HepG2 (cell line): ENCODE data around the gene GOLGA6L6. TPM values are rescaled to one million over a fixed set of nuclear protein-coding genes. Genes with fewer than 3 reads are reported as not detected.
"Not testable (repeated sequence)": the region's sequence is repeated elsewhere in the genome, so short reads cannot be mapped to it uniquely, and the experiment has no call there.

Experiments
- ATAC-seq: fragments of 200-7000 bp; cut with Tn5 transposase; 3 replicates; pipeline ENCODE4 v1.9.1; 2020; ENCODE audit warnings: mild to moderate bottlenecking, moderate library complexity
- Bru-seq: library from RNA; stranded (reverse); fragments of 400-500 nt; gene quantifications from one replicate; lab custom pipeline; 2021; lab: Mats Ljungman, UMichigan
- BruChase-seq, 2 experiments: library from RNA; stranded (reverse); fragments of 400-500 nt; gene quantifications; one replicate each; lab custom pipeline; 2021; lab: Mats Ljungman, UMichigan
- BruUV-seq: library from RNA; stranded (reverse); fragments of 400-500 nt; replicated peaks from 2 replicates; lab custom pipeline; 2021; lab: Mats Ljungman, UMichigan
- CTCF ChIA-PET: fragments of 300-600 bp; formaldehyde crosslinking; extraction: SDS; loops from one replicate; lab custom pipeline; 2021; ENCODE audit warnings: low total read pairs, inconsistent platforms, low intra/inter-chr PET ratio; lab: Yijun Ruan, JAX
- POLR2A ChIA-PET: fragments of 350-600 bp; sonication (Branson Sonifier 250); formaldehyde crosslinking; loops from one replicate; lab custom pipeline; 2020; ENCODE audit warnings: antibody characterized with exemption, inconsistent platforms; lab: Yijun Ruan, JAX
- DNase-seq: peaks from one replicate; pipeline ENCODE4 v3.0.0-alpha.2; 2015; ENCODE audit warnings: low spot score
- FAIRE-seq: peaks from 3 replicates; lab custom pipeline; 2011; peaks lifted over from hg19 to GRCh38; lab: Jason Lieb, UNC
- H2AFZ ChIP-seq: one replicate; pipeline ENCODE4 v1.6.1; 2011; ENCODE audit warnings: low read length, inconsistent platforms
- H3K27ac ChIP-seq: fragments of 300-600 bp; 3 replicates; pipeline ENCODE4 v1.8.0; 2011; ENCODE audit warnings: mixed run types, mild to moderate bottlenecking, mixed read lengths, low read length, inconsistent platforms; ENCODE audit not compliant: insufficient read depth; ENCODE audit errors: extremely low read length
- H3K27me3 ChIP-seq, 2 experiments: fragments of 200-600 bp in 1 of 2; 2 replicates in 1 of 2; 3 replicates in 1 of 2; pipeline versions ENCODE4 v1.6.0 to v1.8.0; 2011; ENCODE audit warnings: low read length in 2 of 2, mild to moderate bottlenecking in 2 of 2, moderate library complexity in 2 of 2, inconsistent platforms in 1 of 2; ENCODE audit not compliant: insufficient read depth in 2 of 2, control insufficient read depth in 1 of 2
- H3K36me3 ChIP-seq, 2 experiments: fragments of 200-600 bp in 1 of 2; replicated peaks in 1 of 2; 2 replicates in 1 of 2; 3 replicates in 1 of 2; pipeline versions ENCODE4 v1.5.1 to v1.8.0; 2011; ENCODE audit warnings: low read length in 2 of 2, inconsistent platforms in 1 of 2; ENCODE audit not compliant: insufficient read depth in 2 of 2, control insufficient read depth in 1 of 2
- H3K4me1 ChIP-seq: 2 replicates; pipeline ENCODE4 v1.5.1; 2012; ENCODE audit warnings: low read length, inconsistent platforms; ENCODE audit not compliant: insufficient read depth
- H3K4me2 ChIP-seq: 2 replicates; pipeline ENCODE4 v1.6.0; 2011; ENCODE audit warnings: low read depth, low read length, inconsistent platforms
- H3K4me3 ChIP-seq, 3 experiments: fragments of 200-600 bp in 1 of 3; sonication (generic), shearing (Covaris generic) in 1 of 3; replicated peaks in 1 of 3; 2 replicates each; pipeline ENCODE4 v1.5.1; 2011 to 2016; ENCODE audit warnings: low read length in 3 of 3, inconsistent platforms in 2 of 3, low read depth in 2 of 3, mild to moderate bottlenecking in 2 of 3, control low read depth in 1 of 3, mixed read lengths in 1 of 3; ENCODE audit not compliant: insufficient read depth in 1 of 3
- H3K79me2 ChIP-seq: one replicate; pipeline ENCODE4 v1.6.1; 2011; ENCODE audit warnings: low read length, inconsistent platforms; ENCODE audit not compliant: insufficient read depth
- H3K9ac ChIP-seq: 2 replicates; pipeline ENCODE4 v1.6.0; 2011; ENCODE audit warnings: mild to moderate bottlenecking, low read depth, low read length, inconsistent platforms; ENCODE audit not compliant: insufficient read depth
- H3K9me3 ChIP-seq: 2 replicates; pipeline ENCODE4 v1.5.1; 2012; ENCODE audit warnings: mild to moderate bottlenecking, low read length
- H4K20me1 ChIP-seq: 2 replicates; pipeline ENCODE4 v1.6.0; 2011; ENCODE audit warnings: inconsistent platforms, mild to moderate bottlenecking, low read length, moderate library complexity; ENCODE audit not compliant: insufficient read depth
- WGBS: methylation state at CpG from one replicate; pipeline ENCODE4 v1.1.6; 2017; ENCODE audit warnings: low lambda C conversion rate; 5-methylcytosine and 5-hydroxymethylcytosine counted together
- in situ Hi-C: cut with HindIII; loops from 2 replicates; pipeline ENCODE4 v1.10.0; 2017; ENCODE audit warnings: low pct_unique_long_range_greater_than_20kb; ENCODE audit not compliant: extremely low pct_ligation_motif_present
- intact Hi-C: fragments of 100-400 bp; cut with micrococcal nuclease; formaldehyde crosslinking; loops from one replicate; pipeline ENCODE4 v1.10.0; 2022; ENCODE audit not compliant: unreplicated experiment
- long read RNA-seq, 2 experiments: library from RNA in 1 of 2; library from polyadenylated mRNA in 1 of 2; stranded (forward) in 1 of 2; unstranded in 1 of 2; transcript quantifications; one replicate each; pipeline ENCODE4 v2.0.0, GENCODE V29; 2019 to 2022
- polyA minus RNA-seq, 3 experiments: library from RNA; depleted of rRNA, polyadenylated mRNA; stranded (reverse); fragments of >200 nt; gene quantifications; 2 replicates each; pipeline ENCODE4 v1.2.3, GENCODE V29; 2011; ENCODE audit warnings: low replicate concordance in 1 of 3
- polyA plus RNA-seq, 8 experiments: library from polyadenylated mRNA; depleted of rRNA in 3 of 8; stranded (reverse) in 7 of 8; unstranded in 1 of 8; fragments of >200 nt; fragmentation: Illumina TruSeq in 4 of 8; extraction: Trizol in 4 of 8; gene quantifications; 2 replicates each; pipeline versions ENCODE4 v1.2.1 to v1.2.3, GENCODE V29; 2011 to 2016; ENCODE audit warnings: low read depth in 4 of 8, missing spikeins in 1 of 8, mixed read lengths in 1 of 8; ENCODE audit not compliant: insufficient read depth in 1 of 8
- total RNA-seq, 5 experiments: library from RNA; depleted of rRNA; stranded (reverse); fragments of >200 nt; fragmentation: Illumina TruSeq; extraction: Trizol; gene quantifications; 2 replicates each; pipeline ENCODE4 v1.2.3, GENCODE V29; 2016; ENCODE audit warnings: low read depth in 1 of 5

Gene GOLGA6L6, protein sequence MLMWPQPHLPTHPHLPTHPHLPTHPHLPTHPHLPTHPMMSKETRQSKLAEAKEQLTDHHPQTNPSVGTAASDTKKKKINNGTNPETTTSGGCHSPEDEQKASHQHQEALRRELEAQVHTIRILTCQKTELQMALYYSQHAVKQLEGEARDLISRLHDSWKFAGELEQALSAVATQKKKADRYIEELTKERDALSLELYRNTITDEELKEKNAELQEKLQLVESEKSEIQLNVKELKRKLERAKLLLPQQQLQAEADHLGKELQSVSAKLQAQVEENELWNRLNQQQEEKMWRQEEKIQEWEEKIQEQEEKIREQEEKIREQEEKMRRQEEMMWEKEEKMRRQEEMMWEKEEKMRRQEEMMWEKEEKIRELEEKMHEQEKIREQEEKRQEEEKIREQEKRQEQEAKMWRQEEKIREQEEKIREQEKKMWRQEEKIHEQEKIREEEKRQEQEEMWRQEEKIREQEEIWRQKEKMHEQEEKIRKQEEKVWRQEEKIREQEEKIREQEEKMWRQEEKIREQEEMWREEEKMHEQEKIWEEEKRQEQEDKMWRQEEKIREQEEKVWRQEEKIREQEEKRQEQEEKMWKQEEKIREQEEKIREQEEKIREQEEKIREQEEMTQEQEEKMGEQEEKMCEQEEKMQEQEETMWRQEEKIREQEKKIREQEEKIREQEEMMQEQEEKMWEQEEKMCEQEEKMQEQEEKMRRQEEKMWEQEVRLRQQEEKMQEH
- total RNA-seq (2016; rRNA removed; fragmentation: Illumina TruSeq; extraction: Trizol) (not detected in 2 replicates), polyA plus RNA-seq (2011; rRNA removed) (not detected in 2 replicates), polyA minus RNA-seq (2011; rRNA and poly(A)+ RNA removed; ENCODE audit: low replicate concordance) (not detected in 2 replicates), Bru-seq, nascent RNA (not detected), BruChase-seq, experiment 1, labeled RNA remaining after a 6-hour chase (not detected), BruChase-seq, experiment 2, labeled RNA remaining after a 2-hour chase (not detected)
- not detected in 2 replicates for total RNA-seq (2016; cell fraction: cytosol; rRNA removed; fragmentation: Illumina TruSeq; extraction: Trizol; ENCODE audit: low read depth)
- total RNA-seq (2016; cell fraction: insoluble cytoplasmic fraction; rRNA removed; fragmentation: Illumina TruSeq; extraction: Trizol) = not detected in 2 replicates
- not detected in 2 replicates for total RNA-seq (2016; cell fraction: membrane; rRNA removed; fragmentation: Illumina TruSeq; extraction: Trizol)
- not detected in 2 replicates for total RNA-seq (2016; cell fraction: nucleus; rRNA removed; fragmentation: Illumina TruSeq; extraction: Trizol)
- not detected in 2 replicates for polyA plus RNA-seq (2011; cell fraction: cytosol; rRNA removed)
- polyA plus RNA-seq (2011; cell fraction: nucleus; rRNA removed) = not detected in 2 replicates
- polyA plus RNA-seq (2012) = not detected in 2 replicates
- polyA plus RNA-seq (2016; cell fraction: cytosol; fragmentation: Illumina TruSeq; extraction: Trizol; ENCODE audit: low read depth) = not detected in 2 replicates
- not detected in 2 replicates for polyA plus RNA-seq (2016; cell fraction: insoluble cytoplasmic fraction; fragmentation: Illumina TruSeq; extraction: Trizol; ENCODE audit: low read depth)
- polyA plus RNA-seq (2016; cell fraction: membrane; fragmentation: Illumina TruSeq; extraction: Trizol; ENCODE audit: low read depth) = not detected in 2 replicates
- polyA plus RNA-seq (2016; cell fraction: nucleus; fragmentation: Illumina TruSeq; extraction: Trizol; ENCODE audit: insufficient read depth, low read depth) = not detected in 2 replicates
- not detected in 2 replicates for polyA minus RNA-seq (2011; cell fraction: cytosol; rRNA and poly(A)+ RNA removed)
- polyA minus RNA-seq (2011; cell fraction: nucleus; rRNA and poly(A)+ RNA removed) = not detected in 2 replicates
- long read RNA-seq, experiment 1 = 0 reads
- long read RNA-seq, experiment 2 = 0 reads

DNA sequence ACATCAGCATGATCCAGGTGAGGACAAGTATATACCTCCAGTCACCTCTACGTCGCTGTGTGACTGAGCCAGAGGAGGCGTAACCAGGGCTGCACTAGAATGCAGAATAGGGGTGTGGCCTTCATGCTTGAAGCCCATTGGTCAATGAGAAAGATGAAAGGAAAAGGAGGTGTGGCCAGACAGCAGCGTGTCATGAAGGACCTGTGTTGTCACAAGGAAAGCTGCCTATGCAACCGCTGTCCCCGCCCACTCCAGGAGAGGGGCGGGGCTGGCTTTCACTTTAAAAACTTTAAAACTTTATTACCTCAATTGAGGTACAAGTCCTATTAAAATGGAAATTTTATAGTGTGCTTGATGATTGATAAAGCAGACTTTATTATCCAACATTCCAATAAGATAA is at the start of gene GOLGA6L6:
GOLGA6L6 (minus strand) TSS at position 101 of the 400 bp plus-strand sequence; CDS start at position 10, 91 bp downstream.
- H2AFZ ChIP-seq, POLR2A ChIA-PET, DNase-seq, BruUV-seq, H3K9ac ChIP-seq, ATAC-seq, H3K4me3 ChIP-seq, H3K9me3 ChIP-seq, H3K4me2 ChIP-seq, H4K20me1 ChIP-seq, in situ Hi-C loops, H3K36me3 ChIP-seq, H3K27ac ChIP-seq, H3K27me3 ChIP-seq, CTCF ChIA-PET, FAIRE-seq, H3K4me1 ChIP-seq, intact Hi-C loops, H3K79me2 ChIP-seq: not testable (repeated sequence)
- 33% methylated on average over 5 of the region's 7 CpGs for WGBS

DNA sequence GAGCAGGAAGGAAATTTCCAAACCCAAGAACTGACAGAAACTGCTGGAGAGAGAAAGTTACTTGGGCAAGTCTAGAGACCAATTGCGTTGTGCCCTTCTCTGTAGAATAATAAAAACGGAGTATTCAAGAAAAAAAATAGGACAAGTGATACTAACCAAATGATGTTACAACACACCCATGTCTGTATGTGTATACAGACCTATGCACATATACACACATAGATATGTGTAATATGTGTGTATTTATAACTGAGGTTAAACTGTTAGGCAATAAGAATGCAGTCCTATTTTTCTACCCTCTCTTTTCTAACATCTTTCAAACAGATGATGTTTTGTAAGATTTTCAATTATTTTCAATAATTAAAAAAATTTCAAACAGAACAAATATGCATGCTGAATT is 48.5 kb upstream of the GOLGA6L6 start:
- in situ Hi-C loops, H3K27ac ChIP-seq, ATAC-seq, H3K27me3 ChIP-seq, H4K20me1 ChIP-seq, BruUV-seq, POLR2A ChIA-PET, H3K9ac ChIP-seq, intact Hi-C loops, FAIRE-seq, H3K9me3 ChIP-seq, H3K79me2 ChIP-seq, H3K4me3 ChIP-seq, H3K36me3 ChIP-seq, H2AFZ ChIP-seq, CTCF ChIA-PET, DNase-seq, H3K4me2 ChIP-seq, H3K4me1 ChIP-seq: not testable (repeated sequence)
- WGBS = no CpG with 5 or more reads among the region's 2 CpGs

DNA sequence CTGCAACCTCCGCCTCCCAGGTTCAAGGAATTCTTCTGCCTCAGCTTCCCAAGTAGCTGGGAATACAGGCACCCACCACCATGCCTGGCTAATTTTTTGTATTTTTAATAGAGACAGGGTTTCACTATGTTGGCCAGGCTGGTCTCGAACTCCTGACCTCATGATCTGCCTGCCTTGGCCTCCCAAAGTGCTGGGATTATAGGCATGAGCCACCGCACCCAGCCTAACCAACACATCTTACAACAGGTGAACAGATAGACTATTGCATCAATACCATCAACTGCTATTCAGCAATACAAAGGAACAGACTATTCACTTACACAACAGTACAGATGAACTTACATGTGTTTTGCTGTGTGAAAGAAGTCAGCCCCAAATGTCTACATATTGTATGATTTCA is 45.2 kb upstream of the GOLGA6L6 start:
- H3K4me3 ChIP-seq, FAIRE-seq, in situ Hi-C loops: not testable (repeated sequence)

More for the DNA sequence above, 45.2 kb upstream of the GOLGA6L6 start:
- BruUV-seq, H3K27ac ChIP-seq, CTCF ChIA-PET, intact Hi-C loops, H2AFZ ChIP-seq, ATAC-seq, H3K9ac ChIP-seq, H3K4me1 ChIP-seq, DNase-seq, H3K36me3 ChIP-seq, H3K4me2 ChIP-seq, H3K79me2 ChIP-seq, H3K9me3 ChIP-seq, H3K27me3 ChIP-seq, H4K20me1 ChIP-seq, POLR2A ChIA-PET: not testable (repeated sequence)
- 31% methylated on average over 3 of the region's 3 CpGs for WGBS
